HL-60/S4 (cell line): ENCODE data around the gene AGAP1.

Experiments used
- in situ Hi-C: fragments of 300-500 bp; cut with MboI; formaldehyde crosslinking; loops from 2 replicates; pipeline ENCODE4 v1.14.3; 2022; ENCODE audit warnings: low sequenced_read_pairs

Gene AGAP1

DNA sequence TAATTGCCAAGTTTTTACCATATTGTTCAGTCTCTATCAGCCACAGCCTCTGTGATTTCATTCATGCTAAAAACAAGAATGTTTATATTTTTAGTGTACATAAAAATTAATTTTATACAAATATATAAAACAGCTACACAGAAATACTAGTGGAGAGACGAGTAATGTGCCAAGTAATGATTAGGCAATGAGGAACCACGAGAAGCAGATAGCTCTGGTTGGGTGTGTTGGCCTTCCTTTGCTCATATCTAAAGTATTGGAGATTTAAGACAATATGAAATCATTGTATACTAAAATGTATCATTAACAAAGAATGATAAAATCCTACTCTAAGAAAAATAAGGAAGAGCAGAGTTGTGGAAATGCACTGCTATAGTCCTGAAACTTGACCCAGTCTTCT is 326.7 kb downstream of the AGAP1 start:
- in situ Hi-C loops: no loop called here

DNA sequence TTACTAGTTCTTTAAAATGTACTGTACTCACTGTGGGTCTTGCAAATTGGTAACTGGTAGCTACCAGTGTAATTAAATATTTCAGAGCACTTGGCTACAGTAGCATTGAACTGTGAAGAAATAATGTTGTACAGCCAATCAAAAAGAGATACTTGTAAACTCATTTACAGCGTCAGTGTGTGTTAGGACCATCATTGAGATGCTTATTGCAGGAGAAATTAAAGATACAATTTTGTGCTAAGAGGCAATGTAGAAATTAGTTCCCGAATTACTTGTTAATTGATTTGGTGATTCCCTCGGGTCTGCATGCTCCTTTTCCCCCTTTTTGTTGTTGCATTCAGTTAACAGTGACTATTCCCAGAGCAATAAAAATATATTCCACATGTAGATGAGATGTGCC is 330.5 kb downstream of the AGAP1 start:
- in situ Hi-C loops: no loop called here

DNA sequence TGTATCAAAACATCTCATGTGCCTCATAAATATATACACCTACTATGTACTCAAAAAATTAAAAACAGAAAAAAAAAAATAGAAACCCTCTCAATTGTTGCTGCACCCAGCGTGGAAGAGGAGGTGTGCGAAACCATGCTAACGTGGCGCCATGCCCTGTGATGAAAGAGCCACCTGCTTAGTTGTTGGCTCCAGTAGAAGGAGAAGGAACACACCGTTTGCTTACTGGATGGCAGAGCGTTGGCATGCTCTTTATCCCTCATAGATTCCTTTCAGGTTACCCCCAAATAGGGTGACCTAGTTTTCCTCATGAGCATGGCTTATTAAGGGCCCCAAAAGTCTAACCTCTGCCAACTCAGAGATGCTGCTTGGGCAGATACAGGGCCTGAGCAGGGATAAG is 332.1 kb downstream of the AGAP1 start:
- in situ Hi-C loops: no loop called here

DNA sequence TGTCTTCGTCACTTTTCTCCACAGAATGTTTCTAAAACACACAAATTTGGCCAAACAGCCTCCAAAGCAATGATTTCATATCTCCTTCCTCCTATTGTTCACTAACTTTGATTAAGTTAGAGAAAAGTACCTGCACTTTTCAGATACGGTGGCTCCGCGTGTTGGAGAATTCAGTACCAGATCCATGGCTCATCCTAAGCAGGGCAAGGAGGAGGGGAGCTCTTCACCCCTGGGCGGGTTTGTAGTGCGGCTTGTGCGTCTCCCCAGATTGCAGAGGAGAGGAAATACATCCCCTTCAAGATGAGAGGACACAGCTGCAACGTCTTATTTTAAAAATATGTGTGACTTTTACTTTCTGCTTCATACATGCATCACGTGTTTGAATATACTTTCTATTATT is 333.0 kb downstream of the AGAP1 start:
- in situ Hi-C loops: no loop called here

DNA sequence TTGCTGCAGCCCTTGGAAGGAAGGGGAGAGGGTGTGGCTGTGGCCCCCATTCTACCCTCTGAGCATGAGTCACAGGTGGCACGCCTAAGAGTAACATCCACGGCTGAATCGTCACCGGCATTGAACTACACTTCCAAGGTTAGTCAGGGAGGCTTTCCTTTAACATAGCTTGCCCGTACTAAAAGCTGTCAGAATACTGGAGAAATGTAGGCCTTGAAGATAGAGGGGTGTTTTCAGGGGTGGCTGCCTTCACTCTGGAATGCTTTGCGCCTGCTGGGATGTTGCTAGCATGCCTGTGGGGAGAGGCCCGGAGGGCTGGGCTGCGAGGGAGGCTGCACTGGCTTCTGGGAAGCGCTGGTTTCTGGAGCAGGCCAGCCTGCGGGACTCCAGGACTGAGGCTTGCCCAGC is 333.7 kb downstream of the AGAP1 start:
- in situ Hi-C loops: no loop called here

DNA sequence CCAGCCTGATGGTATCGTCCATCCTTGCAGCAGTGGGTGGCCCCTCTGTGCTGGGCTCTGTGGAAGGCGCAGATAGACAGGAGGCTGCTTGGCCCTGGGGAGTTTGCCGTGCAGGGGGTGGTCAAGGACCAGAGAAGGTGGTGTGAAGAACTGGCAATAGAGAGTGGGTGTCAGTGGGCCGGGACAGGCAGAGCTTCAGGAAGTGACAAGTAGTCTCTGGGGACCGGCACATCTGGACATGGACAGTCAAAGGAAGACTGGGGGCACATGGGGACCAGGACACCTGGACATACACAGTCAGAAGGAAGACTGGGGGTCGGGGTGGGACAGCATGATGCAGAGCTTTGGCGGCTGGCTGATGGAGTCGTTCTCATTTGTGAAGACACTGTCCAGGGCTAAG is 335.9 kb downstream of the AGAP1 start:
- in situ Hi-C loops: no loop called here

DNA sequence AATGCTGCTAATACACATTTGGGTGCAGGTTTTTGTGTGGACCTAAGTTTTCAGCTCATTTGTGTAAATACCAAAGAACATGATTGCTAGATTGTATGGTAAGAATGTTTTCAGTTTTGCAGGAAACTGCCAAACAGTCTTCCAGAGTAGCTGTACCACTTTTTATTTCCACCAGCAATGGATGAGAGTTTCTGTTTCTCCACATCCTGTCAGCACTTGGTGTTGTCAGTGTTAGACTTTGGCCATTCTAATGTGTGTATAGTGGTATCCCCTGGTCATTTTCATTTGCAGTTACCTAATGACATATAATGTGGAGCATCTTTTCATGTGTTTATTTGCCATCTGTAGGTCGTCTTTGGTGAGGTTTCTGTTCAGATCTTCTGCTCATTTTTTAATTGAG is 337.9 kb downstream of the AGAP1 start:
- in situ Hi-C loops: no loop called here

DNA sequence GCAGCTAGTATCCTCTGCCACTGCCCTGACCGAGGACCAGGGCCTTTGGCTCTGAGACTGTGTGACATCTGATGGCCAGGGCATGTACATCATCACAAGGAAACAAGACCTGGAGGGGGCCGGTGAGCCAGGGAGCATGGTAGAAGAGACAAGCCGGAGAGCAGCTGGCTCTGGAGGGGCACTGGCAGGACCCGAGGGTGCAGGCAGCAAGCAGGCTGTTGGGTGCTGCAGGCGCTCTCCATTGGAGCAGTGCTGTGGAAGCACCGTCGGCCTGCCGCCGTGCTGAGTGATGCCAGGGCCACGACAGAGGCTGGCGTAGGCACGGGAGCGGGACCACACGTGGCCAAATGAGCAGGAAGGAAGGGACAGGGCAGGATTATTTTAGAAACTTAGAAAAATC is 339.1 kb downstream of the AGAP1 start:
- in situ Hi-C loops: no loop called here

DNA sequence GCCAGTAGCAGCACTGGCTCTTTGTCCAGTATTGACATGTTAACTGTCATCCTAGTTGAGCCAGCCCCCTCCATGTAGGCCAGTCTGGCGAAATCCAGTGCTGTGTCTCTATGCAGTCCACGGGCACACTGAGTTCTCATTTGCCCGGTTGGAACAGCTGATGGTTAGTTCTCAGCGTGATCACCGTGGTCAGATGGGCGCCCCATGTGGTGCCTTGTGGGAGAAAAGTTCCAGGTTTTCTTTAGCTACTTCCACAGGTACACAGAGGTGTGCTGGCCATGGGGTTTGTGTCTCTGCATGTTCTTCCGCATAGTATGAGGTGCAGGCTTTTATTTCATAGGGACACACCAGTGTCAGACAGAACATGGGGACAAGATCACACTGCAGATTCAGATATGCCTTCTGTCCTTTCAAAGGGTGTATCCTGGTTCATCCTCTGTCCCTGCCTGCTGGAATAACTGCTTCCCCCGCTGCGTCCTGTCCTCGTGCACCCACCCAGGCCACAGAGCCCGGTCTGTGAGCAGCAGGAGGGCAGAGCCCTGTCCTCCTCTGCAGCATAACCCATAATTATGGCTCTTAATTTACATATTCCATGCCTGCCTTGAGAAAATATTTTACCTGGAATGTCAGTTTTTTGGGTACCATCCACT is 340.3 kb downstream of the AGAP1 start:
- in situ Hi-C loops: no loop called here

DNA sequence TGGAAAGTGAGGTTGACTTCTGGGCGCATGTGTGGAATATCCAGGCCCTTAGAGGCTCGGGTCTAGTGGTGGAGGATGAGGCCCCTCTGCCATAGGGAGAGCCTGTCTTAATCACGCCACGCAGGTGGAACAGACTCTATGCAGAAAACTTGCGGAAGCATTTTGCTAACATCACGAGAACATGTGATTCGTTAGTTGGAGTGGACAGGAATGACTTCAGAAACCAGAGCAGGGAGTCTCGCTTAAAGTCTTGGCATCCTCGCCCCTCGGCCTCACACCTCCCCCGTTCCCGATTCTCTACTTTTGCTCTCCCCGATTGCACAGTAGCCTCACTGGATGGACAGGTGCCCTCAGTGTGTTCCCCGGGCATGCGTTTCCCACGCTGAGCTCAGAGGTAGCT is 340.9 kb downstream of the AGAP1 start:
- in situ Hi-C loops: no loop called here

DNA sequence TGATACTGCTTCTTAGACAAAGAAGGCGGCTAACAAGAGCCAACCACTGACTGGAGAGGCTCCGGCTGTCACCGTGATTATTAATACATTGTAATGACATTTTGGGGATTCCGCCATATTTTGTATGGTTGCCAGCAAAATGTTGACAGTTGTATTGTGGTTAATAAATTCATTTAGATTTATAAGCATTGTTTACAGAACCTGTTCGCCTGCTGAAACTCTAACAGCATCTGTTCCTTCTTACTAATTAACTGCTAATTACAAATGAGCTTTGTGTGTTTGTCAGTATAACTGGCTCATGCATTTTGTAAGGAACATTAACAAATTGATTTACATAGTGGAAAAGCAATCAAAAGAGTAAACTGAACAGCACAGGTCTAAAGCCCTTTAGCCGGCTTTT is 342.0 kb downstream of the AGAP1 start:
- in situ Hi-C loops: no loop called here

DNA sequence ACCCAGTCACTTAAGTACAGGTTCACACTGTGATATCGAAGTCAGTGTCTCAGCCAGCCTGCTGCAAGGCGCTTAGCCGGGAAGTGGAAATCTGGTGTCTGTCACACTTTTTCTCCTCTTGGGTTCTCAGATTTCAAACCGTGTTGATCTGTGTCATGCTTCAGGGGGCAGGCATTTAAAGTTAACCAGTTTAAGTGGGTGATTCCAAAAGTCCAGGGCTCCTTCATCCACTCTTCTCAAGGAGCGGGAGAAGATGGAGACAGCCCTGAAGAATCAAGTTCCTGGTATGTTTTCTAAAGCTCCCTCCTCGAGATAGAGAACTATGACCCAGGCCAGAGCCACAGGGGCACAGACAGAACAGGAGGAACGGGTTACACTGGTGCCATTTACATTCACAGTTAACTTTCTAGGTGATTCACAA is 342.7 kb downstream of the AGAP1 start:
- in situ Hi-C loops: no loop called here

DNA sequence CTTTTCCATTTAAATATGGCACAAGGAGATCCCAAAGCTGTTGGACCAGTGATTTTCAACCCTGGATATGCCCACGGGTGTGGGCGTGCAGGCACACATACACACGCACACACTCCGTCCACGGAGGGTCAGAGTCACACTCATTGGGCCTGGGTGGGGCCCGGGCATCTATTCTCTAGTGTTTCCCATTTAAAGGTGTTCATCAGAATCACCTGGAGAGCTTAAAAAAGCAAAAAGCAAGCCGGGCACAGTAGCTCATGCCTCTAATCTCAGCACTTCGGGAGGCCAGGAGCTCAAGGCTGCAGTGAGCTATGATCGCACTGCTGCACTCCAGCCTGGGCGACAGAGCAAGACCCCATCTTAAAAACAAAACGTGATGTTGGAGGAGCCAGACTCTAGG is 345.4 kb downstream of the AGAP1 start:
- in situ Hi-C loops: no loop called here

DNA sequence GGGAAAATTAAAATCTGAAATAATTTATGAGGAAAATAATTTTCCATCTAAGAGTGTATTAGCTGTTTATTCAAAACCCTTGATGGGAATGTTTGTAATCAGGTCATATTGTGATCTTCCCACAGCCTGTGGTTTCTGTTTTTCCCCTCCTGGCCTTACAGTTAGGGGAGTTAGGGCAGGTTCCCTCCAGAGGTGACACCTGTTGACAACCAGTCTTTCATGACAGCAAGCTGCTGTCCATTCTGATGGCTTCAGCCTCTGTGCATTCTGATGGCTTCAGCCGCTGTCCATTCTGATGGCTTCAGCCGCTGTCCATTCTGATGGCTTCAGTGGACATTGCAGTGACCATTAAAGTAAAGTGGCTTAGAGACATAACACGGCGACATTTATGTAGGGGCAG is 346.1 kb downstream of the AGAP1 start:
- in situ Hi-C loops: no loop called here

DNA sequence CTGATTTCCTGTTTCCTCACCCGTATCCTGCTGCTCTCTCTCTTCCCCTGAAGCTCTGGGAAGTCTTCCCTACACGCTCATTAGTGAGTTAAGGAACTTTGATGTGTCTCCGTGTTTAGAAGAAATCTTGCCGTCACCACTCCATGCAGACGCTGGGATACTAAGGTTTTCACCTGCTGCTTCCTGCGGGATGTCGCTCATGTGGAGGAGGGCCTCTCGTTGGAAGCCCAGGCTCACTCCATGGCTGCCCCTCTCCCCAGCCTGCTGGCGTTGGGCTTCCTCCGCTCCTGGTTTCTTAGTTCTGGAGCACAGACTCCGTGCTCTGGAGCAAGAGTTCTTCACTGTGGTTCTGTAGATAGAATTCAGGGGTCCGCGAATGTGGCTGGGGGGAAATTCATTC is 348.0 kb downstream of the AGAP1 start:
- in situ Hi-C loops: no loop called here

DNA sequence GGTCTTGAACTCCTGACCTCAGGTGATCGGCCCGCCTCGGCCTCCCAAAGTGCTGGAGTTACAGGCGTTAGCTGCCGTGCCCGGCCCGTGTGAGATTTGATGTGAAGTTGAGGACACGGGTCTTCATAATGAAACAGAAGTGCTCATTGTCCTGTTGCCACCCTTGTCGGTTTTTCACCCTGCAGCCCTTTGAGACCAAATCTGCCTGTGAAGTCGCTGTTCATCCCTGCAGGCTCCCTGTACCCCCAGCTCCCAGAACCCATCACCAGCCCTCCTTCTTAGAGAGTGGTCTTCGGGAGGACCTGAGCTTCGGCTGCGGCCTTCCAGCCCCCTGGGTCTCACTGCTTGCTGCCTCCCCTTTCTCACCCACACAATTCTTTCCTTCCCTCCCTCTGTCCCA is 349.1 kb downstream of the AGAP1 start:
- in situ Hi-C loops: no loop called here

DNA sequence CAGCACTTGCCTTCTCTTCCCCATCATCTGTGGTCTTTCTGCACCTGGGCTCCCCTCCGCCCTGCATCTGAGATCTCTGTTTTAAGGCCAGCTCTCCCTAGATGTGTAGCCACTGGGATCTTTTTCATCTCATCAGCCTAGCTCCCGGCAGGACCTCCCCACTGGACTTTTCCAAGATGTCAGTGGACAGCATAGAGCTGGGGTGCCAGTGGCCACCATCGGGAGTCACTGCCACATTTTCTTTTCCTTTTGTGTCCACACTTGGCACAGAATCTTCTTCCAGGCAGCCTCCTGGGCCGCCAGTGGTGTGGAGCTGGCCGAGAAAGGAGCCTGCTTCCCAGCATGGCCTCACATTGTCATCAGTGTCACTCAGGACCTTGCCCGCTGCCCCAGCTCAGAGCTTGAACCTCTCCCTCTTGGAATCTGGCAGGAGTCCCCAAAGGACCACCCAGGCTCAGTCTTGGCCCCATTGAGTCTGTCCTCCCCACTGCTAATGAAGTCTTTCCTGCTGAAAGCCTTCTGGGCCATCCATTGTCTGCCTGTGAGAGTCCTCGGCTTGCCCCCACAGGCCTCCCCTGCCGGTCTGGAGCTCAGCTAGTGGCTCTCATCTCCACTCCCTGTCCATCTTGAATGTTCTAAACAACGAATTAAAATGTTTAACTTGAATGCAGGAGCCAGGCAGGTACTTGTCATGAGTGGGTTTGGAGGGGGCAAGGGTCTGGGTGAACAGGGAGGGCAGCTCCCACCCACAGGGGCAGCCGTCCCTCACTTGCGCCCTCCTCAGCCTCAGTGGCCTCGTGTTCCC is 349.9 kb downstream of the AGAP1 start:
- in situ Hi-C loops: no loop called here

DNA sequence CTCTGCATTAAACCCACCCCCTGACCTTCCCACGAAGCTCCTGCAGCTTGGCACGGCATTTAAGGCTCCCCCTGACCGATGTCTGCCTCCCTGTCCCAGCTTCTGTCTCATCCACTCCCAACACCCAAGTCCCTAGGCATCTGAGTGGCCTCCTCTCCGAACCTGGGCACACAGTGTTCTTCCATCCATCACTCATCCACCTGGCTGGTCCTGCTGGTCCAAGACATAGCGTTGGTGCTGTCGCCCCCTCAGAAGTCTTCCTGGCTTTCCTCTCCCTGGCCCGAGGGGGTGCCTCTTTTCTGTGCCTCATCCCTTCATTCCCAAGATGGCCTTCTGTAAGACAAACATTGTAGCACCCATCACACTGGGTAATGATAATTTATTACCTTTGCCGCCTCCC is 350.7 kb downstream of the AGAP1 start:
- in situ Hi-C loops: no loop called here

DNA sequence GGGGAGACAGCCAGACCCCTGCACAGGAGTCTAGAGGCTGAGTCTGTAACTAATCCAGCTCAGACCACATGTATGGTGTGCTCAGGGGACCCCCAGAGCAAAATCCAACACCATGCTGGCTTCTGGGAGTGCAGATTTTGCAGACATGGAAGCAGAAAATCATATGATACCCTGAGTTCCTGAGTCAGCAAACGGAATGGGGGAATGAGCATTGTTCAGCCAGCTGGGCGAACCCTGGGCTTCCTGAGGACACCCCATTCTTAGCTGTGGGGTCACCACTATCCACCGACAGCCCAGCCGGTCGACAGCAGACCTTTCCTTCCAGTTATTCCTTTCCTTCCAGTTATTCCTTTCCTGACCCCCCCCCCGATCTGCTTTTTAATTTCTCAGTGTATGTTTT is 351.4 kb downstream of the AGAP1 start:
- in situ Hi-C loops: no loop called here

DNA sequence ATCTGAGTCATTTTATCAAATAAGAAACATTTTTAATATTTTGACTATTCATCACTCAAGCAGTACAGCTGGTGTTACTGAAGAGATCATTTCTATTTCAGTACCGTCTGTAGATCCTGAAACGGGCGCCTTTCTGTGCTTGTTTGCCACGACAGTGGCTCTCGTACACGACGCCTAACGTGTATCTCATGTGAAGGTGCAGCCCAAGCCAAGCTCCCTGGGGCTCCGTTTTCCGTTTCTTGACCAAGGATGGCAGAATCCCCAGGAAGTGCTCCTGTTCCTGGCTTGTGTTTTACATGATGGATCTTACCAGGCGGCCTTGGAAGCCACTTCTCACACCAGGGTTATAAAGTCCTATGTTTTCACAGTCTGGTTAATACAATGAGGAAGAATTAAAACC is 353.7 kb downstream of the AGAP1 start:
- in situ Hi-C loops: no loop called here

DNA sequence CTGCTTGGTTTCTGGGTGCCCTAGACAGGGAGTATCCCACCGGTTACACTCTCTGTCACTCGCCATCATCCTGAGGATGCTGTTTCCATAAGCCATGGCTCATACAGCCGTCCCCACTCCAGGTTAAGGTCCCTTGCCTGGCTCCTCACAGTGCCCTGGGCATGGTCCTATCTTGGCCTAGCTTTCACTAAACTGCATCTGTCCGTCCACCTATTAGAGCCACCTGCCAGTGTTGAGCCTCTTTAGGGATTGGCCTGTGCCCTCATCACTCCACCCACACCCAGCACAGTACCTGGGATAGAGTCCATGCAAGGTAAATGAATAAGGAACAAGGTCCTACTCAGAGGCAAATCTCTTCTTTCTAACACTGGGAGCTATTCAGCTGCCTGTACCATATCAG is 354.2 kb downstream of the AGAP1 start:
- in situ Hi-C loops: no loop called here

DNA sequence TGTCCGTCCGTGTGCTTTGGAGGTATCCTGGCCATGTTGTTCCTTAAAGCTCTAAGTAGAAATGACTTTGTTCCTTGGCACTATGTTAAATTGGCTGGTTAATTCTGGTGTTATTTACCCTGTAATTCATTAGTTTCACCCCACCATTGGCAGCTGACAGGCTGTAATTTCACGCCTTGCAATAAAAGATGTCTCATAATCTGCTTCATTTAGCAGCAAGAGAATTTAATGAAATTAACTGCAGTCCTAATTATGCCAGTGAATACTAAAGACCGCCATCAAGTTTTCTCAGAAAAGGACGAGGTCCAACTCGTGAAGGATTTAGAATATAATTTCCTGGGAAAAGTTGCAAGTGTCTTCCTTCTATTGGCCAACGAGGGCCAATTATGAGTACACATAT is 355.1 kb downstream of the AGAP1 start:
- in situ Hi-C loops: no loop called here

DNA sequence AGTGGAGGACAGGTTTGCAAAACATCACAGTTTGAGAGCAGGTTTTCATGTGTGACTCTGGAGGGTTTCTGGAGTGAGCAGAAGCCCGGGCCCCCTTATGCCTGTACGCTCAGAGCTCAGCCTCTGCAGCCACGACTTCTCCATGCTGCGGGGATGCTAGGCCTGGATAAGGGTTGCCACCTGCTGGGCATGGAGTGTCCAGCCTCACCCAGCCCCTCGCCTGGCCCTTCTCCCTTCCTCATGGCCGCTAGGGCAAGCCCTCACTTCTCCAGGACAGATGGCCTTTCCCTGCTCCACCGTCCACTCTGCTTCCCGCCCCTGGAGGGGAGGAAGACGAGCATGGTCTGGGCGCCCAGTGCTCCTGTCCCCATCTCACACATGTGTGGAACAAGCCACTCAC is 355.6 kb downstream of the AGAP1 start:
- in situ Hi-C loops: no loop called here
